OCI-LY7 (cell line): Measurements from ENCODE around the gene MAPKAPK3. TPM values are rescaled to one million over a fixed set of nuclear protein-coding genes. Genes with fewer than 3 reads are reported as not detected.

Experiments used
- BruUV-seq: library from RNA; stranded (reverse); fragments of 400-500 nt; replicated peaks from 2 replicates; lab custom pipeline; 2021; lab: Mats Ljungman, UMichigan
- CTCF ChIA-PET: fragments of 300-600 bp; sonication (Branson Sonifier 250); formaldehyde crosslinking; loops from one replicate; lab custom pipeline; 2022; ENCODE audit warnings: antibody characterized with exemption; ENCODE audit not compliant: unreplicated experiment; lab: Charles Lee
- POLR2A ChIA-PET: fragments of 300-600 bp; sonication (Branson Sonifier 250); formaldehyde crosslinking; loops from one replicate; lab custom pipeline; 2022; ENCODE audit warnings: antibody characterized with exemption; lab: Charles Lee
- DNase-seq: peaks from one replicate; pipeline ENCODE4 v3.0.0-alpha.2; 2015; ENCODE audit warnings: low spot score
- H2AFZ ChIP-seq: fragments of 200-600 bp; sonication (generic), shearing (Covaris generic); 2 replicates; pipeline ENCODE4 v1.6.1; 2014; ENCODE audit warnings: mild to moderate bottlenecking, antibody characterized with exemption, low read length, moderate library complexity
- H3K27ac ChIP-seq: fragments of 200-600 bp; sonication (generic); 2 replicates; pipeline ENCODE4 v1.5.1; 2014; ENCODE audit warnings: mixed run types, low read depth, mild to moderate bottlenecking, moderate library complexity, low read length, inconsistent platforms; ENCODE audit not compliant: poor library complexity, severe bottlenecking
- H3K36me3 ChIP-seq: fragments of 200-600 bp; sonication (generic); 2 replicates; pipeline ENCODE4 v1.6.1; 2014; ENCODE audit warnings: mild to moderate bottlenecking, antibody characterized with exemption, low read length, moderate library complexity, mixed read lengths; ENCODE audit not compliant: insufficient read depth
- H3K4me1 ChIP-seq: fragments of 200-600 bp; sonication (generic); 2 replicates; pipeline ENCODE4 v1.5.1; 2014; ENCODE audit warnings: mild to moderate bottlenecking, low read length; ENCODE audit not compliant: insufficient read depth, poor library complexity, severe bottlenecking
- H3K4me2 ChIP-seq: fragments of 200-600 bp; sonication (generic); 2 replicates; pipeline ENCODE4 v1.6.1; 2014; ENCODE audit warnings: mild to moderate bottlenecking, low read length
- H3K4me3 ChIP-seq: fragments of 200-600 bp; sonication (generic); 2 replicates; pipeline ENCODE4 v1.5.1; 2014; ENCODE audit warnings: mild to moderate bottlenecking, low read depth, low read length; ENCODE audit not compliant: poor library complexity, severe bottlenecking
- H3K79me2 ChIP-seq: fragments of 200-600 bp; sonication (generic); 2 replicates; pipeline ENCODE4 v1.6.1; 2016; ENCODE audit warnings: low read depth, mild to moderate bottlenecking, low read length, moderate library complexity, mixed read lengths; ENCODE audit not compliant: insufficient read depth
- H3K9me2 ChIP-seq: fragments of 200-600 bp; sonication (generic); 2 replicates; pipeline ENCODE4 v1.6.1; 2016; ENCODE audit warnings: mild to moderate bottlenecking, low read length, mixed read lengths; ENCODE audit not compliant: insufficient read depth
- H3K9me3 ChIP-seq: fragments of 200-600 bp; sonication (generic); 2 replicates; pipeline ENCODE4 v1.6.1; 2014; ENCODE audit warnings: mild to moderate bottlenecking, mixed run types, low read length, mixed read lengths
- H4K20me1 ChIP-seq: fragments of 200-600 bp; sonication (generic); 2 replicates; pipeline ENCODE4 v1.6.1; 2014; ENCODE audit warnings: mild to moderate bottlenecking, antibody characterized with exemption, low read length, moderate library complexity, mixed read lengths; ENCODE audit not compliant: insufficient read depth
- CTCF ChIP-seq: fragments of 200-600 bp; sonication (generic); conservative IDR thresholded peaks from 2 replicates; pipeline ENCODE4 v1.5.1; 2014; ENCODE audit warnings: mild to moderate bottlenecking, antibody characterized with exemption, low read length, moderate library complexity, mixed read lengths
- EZH2phosphoT487 ChIP-seq: fragments of 200-600 bp; sonication (generic); IDR thresholded peaks from 2 replicates; pipeline ENCODE4 v1.6.1; 2018; ENCODE audit warnings: low read depth, borderline replicate concordance, mild to moderate bottlenecking, mixed run types, antibody characterized with exemption, low read length, moderate library complexity, mixed read lengths
- intact Hi-C: fragments of 100-400 bp; cut with micrococcal nuclease; formaldehyde crosslinking; loops from one replicate; pipeline ENCODE4 v1.10.0; 2022; ENCODE audit not compliant: unreplicated experiment
- total RNA-seq, 2 experiments: library from RNA; depleted of rRNA in 1 of 2; stranded (reverse); fragments of >200 nt in 1 of 2; shearing (Covaris generic) in 1 of 2; gene quantifications; 2 replicates each; pipeline ENCODE4 v1.2.3, GENCODE V29; 2014 to 2022

Gene MAPKAPK3
- total RNA-seq, 2 experiments from 2014 or later = 17.5 to 25.2 TPM

- BruUV-seq = no TSS peak
- no peaks in the 10 kb centered on the region for H3K9me2 ChIP-seq
- no peak overlapping the region for H3K4me3 ChIP-seq
- H3K4me2 ChIP-seq = no peak overlapping the region
- no peaks in the 10 kb centered on the region for H3K9me3 ChIP-seq
- CTCF ChIA-PET = interaction anchor here (1.9 kb wide), 1 partner anchor 37 kb away, joined by 21 read pairs; the partner anchor contains the start of gene MAPKAPK3
- no peak for TF ChIP-seq CTCF
- TF ChIP-seq EZH2phosphoT487 = no peak
- POLR2A ChIA-PET = interaction anchor here (0.6 kb wide), 1 partner anchor 27 kb away, joined by 5 read pairs; no protein-coding TSS in a partner anchor
- H3K36me3 ChIP-seq = no peaks in the 10 kb centered on the region
- no peak overlapping the region for H3K27ac ChIP-seq
- H3K4me1 ChIP-seq = no peaks in the 10 kb centered on the region
- H2AFZ ChIP-seq = no peak overlapping the region
- intact Hi-C loops = no loop called here
- H3K79me2 ChIP-seq = no peaks in the 10 kb centered on the region
- no peaks in the 10 kb centered on the region for H4K20me1 ChIP-seq
- no peak for DNase-seq
These were observed 37.1 kb downstream of the MAPKAPK3 start for GRCh38 chr3:50653937-50654595.

GRCh38 chr3:50655009-50655830 lies 38.3 kb downstream of the MAPKAPK3 start:
- Histone ChIP-seq H3K27ac (no peak overlapping the region), H4K20me1 (no peaks in the 10 kb centered on the region), H3K9me2 (no peaks in the 10 kb centered on the region), H3K4me1 (no peaks in the 10 kb centered on the region), H3K4me3 (no peak overlapping the region), H3K9me3 (no peaks in the 10 kb centered on the region), H3K36me3 (no peaks in the 10 kb centered on the region), H3K4me2 (no peak overlapping the region), H3K79me2 (no peaks in the 10 kb centered on the region), H2AFZ (no peak overlapping the region)
- no TSS peak for BruUV-seq
- no peak for DNase-seq
- intact Hi-C loops = no loop called here
- TF ChIP-seq CTCF (no peak), EZH2phosphoT487 (no peak)
- POLR2A ChIA-PET = interaction anchor here (0.6 kb wide), 1 partner anchor 25 kb away, joined by 5 read pairs; no protein-coding TSS in a partner anchor
- CTCF ChIA-PET = no interaction called here
